Measurements from ENCODE around the gene ZNF511.

- TF ChIP-seq GATA3 (IDR thresholded peaks at IDR 0.05; ENCODE audit: low read depth, low read length) (no peak), GATA2 (IDR thresholded peaks at IDR 0.05; ENCODE audit: low read depth, low read length) (no peak)
Measured at GRCh38 chr10:133276100-133276434, 32.6 kb upstream of the ZNF511 start.

All from SH-SY5Y (cell line).